PC-3 (cell line): ENCODE data around the gene TDRD5. TPM values are rescaled to one million over a fixed set of nuclear protein-coding genes. Genes with fewer than 3 reads are reported as not detected.

Source experiments
- ATAC-seq: fragments of 200-7000 bp; cut with Tn5 transposase; 2 replicates; pipeline ENCODE4 v1.9.1; 2020; ENCODE audit warnings: mild to moderate bottlenecking, moderate library complexity
- BruUV-seq: library from RNA; stranded (reverse); fragments of 400-500 nt; replicated peaks from 2 replicates; lab custom pipeline; 2021; lab: Mats Ljungman, UMichigan
- CTCF ChIA-PET: fragments of 300-600 bp; sonication (Branson Sonifier 250); formaldehyde crosslinking; loops from one replicate; lab custom pipeline; 2022; ENCODE audit warnings: antibody characterized with exemption; lab: Charles Lee
- POLR2A ChIA-PET: fragments of 300-600 bp; sonication (Branson Sonifier 250); formaldehyde crosslinking; loops from one replicate; lab custom pipeline; 2022; ENCODE audit warnings: antibody characterized with exemption; ENCODE audit not compliant: unreplicated experiment; lab: Charles Lee
- DNase-seq: peaks from one replicate; pipeline ENCODE4 v3.0.0-alpha.2; 2015
- H2AFZ ChIP-seq: fragments of 300-600 bp; sonication (generic); 2 replicates; pipeline ENCODE4 v1.6.0; 2016; ENCODE audit warnings: antibody characterized with exemption, low read length
- H3F3A ChIP-seq: fragments of 300-600 bp; sonication (generic); one replicate; pipeline ENCODE4 v1.6.0; 2017; ENCODE audit warnings: antibody characterized with exemption, low read length, control low read depth, mild to moderate bottlenecking; ENCODE audit not compliant: unreplicated experiment
- H3K27ac ChIP-seq: fragments of 300-600 bp; sonication (generic); 2 replicates; pipeline ENCODE4 v1.5.1; 2016; ENCODE audit warnings: mild to moderate bottlenecking, low read length
- H3K27me3 ChIP-seq: fragments of 300-600 bp; sonication (generic); 2 replicates; pipeline ENCODE4 v1.6.1; 2016; ENCODE audit warnings: low read length, mixed read lengths
- H3K36me3 ChIP-seq: fragments of 300-600 bp; sonication (generic); 2 replicates; pipeline ENCODE4 v1.6.1; 2016; ENCODE audit warnings: low read depth, mixed run types, low read length, mixed read lengths
- H3K4me1 ChIP-seq: fragments of 300-600 bp; sonication (generic); 2 replicates; pipeline ENCODE4 v1.5.1; 2016; ENCODE audit warnings: low read length; ENCODE audit not compliant: insufficient read depth
- H3K4me2 ChIP-seq: fragments of 300-600 bp; sonication (generic); 2 replicates; pipeline ENCODE4 v1.6.0; 2016; ENCODE audit warnings: low read length
- H3K4me3 ChIP-seq: fragments of 300-600 bp; sonication (generic); 2 replicates; pipeline ENCODE4 v1.5.1; 2016; ENCODE audit warnings: mild to moderate bottlenecking, low read length, mixed read lengths
- H3K79me2 ChIP-seq: fragments of 300-600 bp; sonication (generic); 2 replicates; pipeline ENCODE4 v1.6.1; 2017; ENCODE audit warnings: low read length, mixed read lengths
- H3K9ac ChIP-seq: fragments of 300-600 bp; sonication (generic); 2 replicates; pipeline ENCODE4 v1.6.0; 2016; ENCODE audit warnings: mild to moderate bottlenecking, low read length
- H3K9me2 ChIP-seq: fragments of 300-600 bp; sonication (generic); replicated peaks from 2 replicates; pipeline ENCODE4 v1.6.1; 2016; ENCODE audit warnings: mixed run types, low read length, mixed read lengths
- H3K9me3 ChIP-seq: fragments of 300-600 bp; sonication (generic); 2 replicates; pipeline ENCODE4 v1.6.1; 2016; ENCODE audit warnings: low read length, mixed read lengths
- H4K20me1 ChIP-seq: fragments of 300-600 bp; sonication (generic); 2 replicates; pipeline ENCODE4 v1.6.1; 2016; ENCODE audit warnings: low read length, mixed read lengths
- EZH2 ChIP-seq: fragments of 300-600 bp; sonication (generic); IDR thresholded peaks from one replicate; pipeline ENCODE4 v1.6.1; 2017; ENCODE audit warnings: antibody characterized with exemption, mild to moderate bottlenecking, low read length; ENCODE audit not compliant: unreplicated experiment
- EZH2phosphoT487 ChIP-seq: fragments of 300-600 bp; sonication (generic); IDR thresholded peaks from 2 replicates; pipeline ENCODE4 v1.6.1; 2018; ENCODE audit warnings: mild to moderate bottlenecking, antibody characterized with exemption, low read length, borderline replicate concordance
- intact Hi-C: fragments of 100-400 bp; cut with micrococcal nuclease; formaldehyde crosslinking; loops from 2 replicates; pipeline ENCODE4 v1.9.0; 2023
- total RNA-seq: library from RNA; depleted of rRNA; stranded (reverse); fragments of >200 nt; gene quantifications from 2 replicates; pipeline ENCODE4 v1.2.3, GENCODE V29; 2014
- TF ChIP-seq, protein P1 (sequence below): fragments of 300-600 bp; sonication (generic); conservative IDR thresholded peaks from 2 replicates; pipeline ENCODE4 v1.5.1; 2017; ENCODE audit warnings: antibody characterized with exemption, low read depth, mild to moderate bottlenecking, low read length

TDRD5 gene
- total RNA-seq, 1 experiment from 2014 or later: not detected

GRCh38 chr1:179706339-179706941 is 114.8 kb downstream of the TDRD5 start:
- H3K9ac ChIP-seq: no peak overlapping the region
- H3F3A ChIP-seq: no peaks in the 10 kb centered on the region
- H3K4me2 ChIP-seq: no peak overlapping the region
- no TSS peak for BruUV-seq
- DNase-seq (peak; percentile 54), ATAC-seq (no peak)
- H3K27ac ChIP-seq: no peak overlapping the region
- ChIA-PET CTCF (interaction anchor here (0.6 to 2.1 kb wide), 5 partner anchors 59 to 197 kb away, joined by 3 to 76 read pairs (median 5); no protein-coding TSS in a partner anchor), POLR2A (interaction anchor here (0.6 kb wide), 1 partner anchor 108 kb away, joined by 3 read pairs; no protein-coding TSS in a partner anchor)
- H3K9me3 ChIP-seq: no peaks in the 10 kb centered on the region
- intact Hi-C loops: loop anchor here (1.0 to 2.0 kb wide), 4 partner anchors 64 to 776 kb away; no protein-coding TSS in a partner anchor
- H4K20me1 ChIP-seq: no peaks in the 10 kb centered on the region
- H3K4me3 ChIP-seq: no peak overlapping the region
- H3K9me2 ChIP-seq: no peaks in the 10 kb centered on the region
- H2AFZ ChIP-seq: no peak overlapping the region
- H3K27me3 ChIP-seq: no peaks in the 10 kb centered on the region
- H3K4me1 ChIP-seq: no peaks in the 10 kb centered on the region
- no peak for TF ChIP-seq EZH2phosphoT487
- TF ChIP-seq, protein P1, sequence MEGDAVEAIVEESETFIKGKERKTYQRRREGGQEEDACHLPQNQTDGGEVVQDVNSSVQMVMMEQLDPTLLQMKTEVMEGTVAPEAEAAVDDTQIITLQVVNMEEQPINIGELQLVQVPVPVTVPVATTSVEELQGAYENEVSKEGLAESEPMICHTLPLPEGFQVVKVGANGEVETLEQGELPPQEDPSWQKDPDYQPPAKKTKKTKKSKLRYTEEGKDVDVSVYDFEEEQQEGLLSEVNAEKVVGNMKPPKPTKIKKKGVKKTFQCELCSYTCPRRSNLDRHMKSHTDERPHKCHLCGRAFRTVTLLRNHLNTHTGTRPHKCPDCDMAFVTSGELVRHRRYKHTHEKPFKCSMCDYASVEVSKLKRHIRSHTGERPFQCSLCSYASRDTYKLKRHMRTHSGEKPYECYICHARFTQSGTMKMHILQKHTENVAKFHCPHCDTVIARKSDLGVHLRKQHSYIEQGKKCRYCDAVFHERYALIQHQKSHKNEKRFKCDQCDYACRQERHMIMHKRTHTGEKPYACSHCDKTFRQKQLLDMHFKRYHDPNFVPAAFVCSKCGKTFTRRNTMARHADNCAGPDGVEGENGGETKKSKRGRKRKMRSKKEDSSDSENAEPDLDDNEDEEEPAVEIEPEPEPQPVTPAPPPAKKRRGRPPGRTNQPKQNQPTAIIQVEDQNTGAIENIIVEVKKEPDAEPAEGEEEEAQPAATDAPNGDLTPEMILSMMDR: peak; percentile 86
- no peaks in the 10 kb centered on the region for H3K79me2 ChIP-seq
- H3K36me3 ChIP-seq: no peaks in the 10 kb centered on the region

DNA sequence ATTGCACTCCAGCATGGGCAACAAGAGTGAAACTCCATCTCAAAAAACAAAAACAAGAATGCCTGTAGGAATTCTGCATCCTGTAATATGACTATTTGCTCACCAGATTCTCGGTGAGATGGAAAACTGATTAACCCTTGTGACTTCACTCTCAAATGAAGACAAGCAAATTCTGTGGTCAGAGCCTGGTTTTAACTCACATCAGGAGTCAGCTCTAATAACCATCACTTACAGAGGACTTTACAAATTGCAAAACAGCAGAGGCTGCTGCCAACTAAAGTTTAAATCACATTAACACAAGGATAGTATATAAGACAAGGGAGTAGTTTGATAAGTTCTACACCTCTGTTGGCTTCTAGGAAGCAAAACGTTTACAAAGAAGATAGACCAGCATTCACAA is 115.8 kb downstream of the TDRD5 start:
- no peak for TF ChIP-seq EZH2phosphoT487
- BruUV-seq: no TSS peak
- no peak overlapping the region for H3K9ac ChIP-seq
- no peak overlapping the region for H3K4me3 ChIP-seq
- H3K79me2 ChIP-seq: no peaks in the 10 kb centered on the region
- no peak overlapping the region for H3K27ac ChIP-seq
- POLR2A ChIA-PET: no interaction called here
- CTCF ChIA-PET: interaction anchor here (2.1 kb wide), 1 partner anchor 102 kb away, joined by 76 read pairs; no protein-coding TSS in a partner anchor
- DNase-seq (no peak), ATAC-seq (no peak)
- H3K9me3 ChIP-seq: no peaks in the 10 kb centered on the region
- H3K4me1 ChIP-seq: no peaks in the 10 kb centered on the region
- no peak overlapping the region for H3K4me2 ChIP-seq
- H3K36me3 ChIP-seq: no peaks in the 10 kb centered on the region
- H2AFZ ChIP-seq: no peak overlapping the region
- no peaks in the 10 kb centered on the region for H4K20me1 ChIP-seq
- H3F3A ChIP-seq: no peaks in the 10 kb centered on the region
- H3K27me3 ChIP-seq: no peaks in the 10 kb centered on the region
- no peaks in the 10 kb centered on the region for H3K9me2 ChIP-seq
- intact Hi-C loops: loop anchor here (2.0 kb wide), 2 partner anchors 63 to 775 kb away; no protein-coding TSS in a partner anchor

DNA sequence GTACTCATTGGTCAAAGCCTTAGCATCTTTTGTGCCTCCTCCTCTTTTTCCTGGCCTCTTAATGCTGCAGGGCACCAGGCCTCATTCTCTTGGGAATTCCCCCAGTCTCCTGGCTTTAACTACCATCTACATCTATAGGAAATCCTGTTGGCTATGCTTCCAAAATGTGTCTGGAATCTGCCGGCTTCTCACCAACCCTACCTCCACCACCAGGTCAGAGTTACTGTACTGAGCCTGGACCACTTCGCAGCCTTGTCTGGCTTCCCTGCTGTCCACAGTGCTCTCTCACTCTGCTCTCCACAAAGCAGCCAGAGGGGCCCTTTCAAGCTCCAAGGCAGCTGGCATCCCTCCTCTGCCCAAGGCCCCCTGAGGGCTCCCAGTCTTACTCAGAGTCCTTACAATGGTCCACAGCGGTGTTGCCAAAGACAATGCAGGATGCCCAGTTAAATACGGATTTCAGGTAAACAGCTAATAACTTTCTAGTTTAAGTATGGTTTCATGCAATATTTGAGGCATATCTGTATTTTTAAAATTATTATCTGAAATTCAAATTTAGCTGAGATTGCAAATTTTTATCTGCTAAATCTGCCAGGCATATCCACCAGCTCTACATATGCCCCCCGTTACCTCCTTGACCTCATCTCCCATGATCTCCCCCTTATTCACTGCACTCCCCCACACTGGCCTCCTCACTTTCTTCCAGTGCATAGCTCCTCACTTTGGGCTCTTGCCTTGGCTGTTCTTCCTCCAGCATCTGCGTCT is 117.0 kb downstream of the TDRD5 start:
- no peak overlapping the region for H2AFZ ChIP-seq
- H3K4me2 ChIP-seq: no peak overlapping the region
- no peak overlapping the region for H3K9ac ChIP-seq
- ATAC-seq (no peak), DNase-seq (no peak)
- H3K36me3 ChIP-seq: no peaks in the 10 kb centered on the region
- intact Hi-C loops: no loop called here
- H3K4me3 ChIP-seq: no peak overlapping the region
- no peaks in the 10 kb centered on the region for H4K20me1 ChIP-seq
- no peaks in the 10 kb centered on the region for H3K9me3 ChIP-seq
- H3K9me2 ChIP-seq: no peaks in the 10 kb centered on the region
- H3K27ac ChIP-seq: no peak overlapping the region
- no TSS peak for BruUV-seq
- no peaks in the 10 kb centered on the region for H3K79me2 ChIP-seq
- no peaks in the 10 kb centered on the region for H3F3A ChIP-seq
- H3K4me1 ChIP-seq: no peaks in the 10 kb centered on the region
- ChIA-PET POLR2A (no interaction called here), CTCF (no interaction called here)
- TF ChIP-seq EZH2 (no peak), EZH2phosphoT487 (no peak)
- TF ChIP-seq, protein P1: no peak
- H3K27me3 ChIP-seq: no peaks in the 10 kb centered on the region
